ENCODE results near the gene OSBPL2. TPM values are rescaled to one million over a fixed set of nuclear protein-coding genes. Genes with fewer than 3 reads are reported as not detected.

OSBPL2 gene
- total and polyA plus RNA-seq, 7 donors: 27.0 to 36.8 (median 31.7) TPM

DNA sequence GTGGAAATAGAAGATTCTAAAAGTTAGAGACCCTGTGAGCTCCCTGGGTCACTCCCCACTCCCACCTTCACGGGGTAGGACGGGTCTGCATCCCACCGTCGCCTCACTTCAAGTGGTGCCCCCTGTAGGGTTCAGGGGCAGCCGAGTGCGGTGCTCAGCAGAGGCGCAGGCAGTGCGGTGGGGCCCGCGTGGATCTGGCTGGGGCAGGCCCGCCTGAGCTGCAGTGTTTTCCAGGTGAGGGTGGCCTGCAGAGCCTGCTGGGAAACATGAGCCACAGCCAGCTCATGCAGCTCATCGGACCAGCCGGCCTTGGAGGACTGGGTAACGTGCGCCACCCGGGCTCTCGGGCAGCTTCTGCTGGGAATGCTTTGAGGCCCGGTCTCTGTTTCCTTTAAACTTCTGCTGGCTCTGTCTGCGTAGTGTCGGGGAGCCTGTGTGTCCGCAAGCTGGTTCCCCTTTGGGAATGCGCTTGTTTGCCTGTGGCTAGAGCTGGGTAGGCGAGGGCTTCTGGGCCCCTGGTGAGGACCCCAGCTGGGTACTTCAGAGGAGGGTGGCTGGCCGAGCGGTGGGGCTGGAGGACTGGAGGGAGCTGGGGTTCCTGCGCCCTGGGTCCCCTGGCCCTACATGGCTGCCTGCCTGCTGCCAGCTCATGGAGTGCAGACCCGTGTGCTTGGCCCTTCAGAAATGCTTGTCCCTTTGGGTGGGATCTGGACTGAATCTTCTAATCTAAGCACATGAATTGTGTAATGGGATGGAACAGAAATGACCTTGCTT, 68.3 kb downstream of the OSBPL2 start:
- H3K4me1 ChIP-seq: peaks cover 0 to 55% (median 37%) of the 10 kb centered on the region in 4 donors

DNA sequence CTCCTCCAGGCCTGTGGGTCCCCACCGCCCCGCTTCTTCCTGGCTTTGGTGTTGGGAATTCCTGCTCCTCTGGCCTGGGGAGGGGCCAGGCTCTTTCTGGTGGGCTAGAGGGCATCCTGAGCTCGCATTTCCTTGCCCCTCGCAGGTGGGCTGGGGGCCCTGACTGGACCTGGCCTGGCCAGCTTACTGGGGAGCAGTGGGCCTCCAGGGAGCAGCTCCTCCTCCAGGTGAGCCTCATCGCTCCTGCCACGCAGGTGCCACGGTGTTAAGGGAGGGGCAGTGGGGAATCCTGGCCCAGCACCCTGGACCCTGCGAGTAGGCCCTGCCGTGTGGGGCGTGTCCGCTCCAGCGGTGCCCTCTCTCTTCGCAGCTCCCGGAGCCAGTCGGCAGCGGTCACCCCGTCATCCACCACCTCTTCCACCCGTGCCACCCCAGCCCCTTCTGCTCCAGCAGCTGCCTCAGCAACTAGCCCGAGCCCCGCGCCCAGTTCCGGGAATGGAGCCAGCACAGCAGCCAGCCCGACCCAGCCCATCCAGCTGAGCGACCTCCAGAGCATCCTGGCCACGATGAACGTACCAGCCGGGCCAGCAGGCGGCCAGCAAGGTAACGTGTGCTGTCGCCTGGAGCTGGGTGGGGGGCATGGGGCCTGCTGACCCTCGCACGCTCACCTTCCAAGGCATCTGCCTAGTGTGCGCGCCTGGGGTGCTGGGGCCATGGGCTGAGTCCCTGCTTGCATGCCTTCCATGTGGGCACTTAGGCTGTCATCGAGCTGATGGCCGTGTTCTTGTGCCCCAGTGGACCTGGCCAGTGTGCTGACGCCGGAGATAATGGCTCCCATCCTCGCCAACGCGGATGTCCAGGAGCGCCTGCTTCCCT, 69.1 kb downstream of the OSBPL2 start:
- peak overlapping the region in 3 of 4 donors; percentile 93 to 99 (median 97) for H3K27ac ChIP-seq

More for the DNA sequence above, 68.3 kb downstream of the OSBPL2 start:
- TF ChIP-seq POLR2AphosphoS5 (IDR thresholded peaks at IDR 0.05): peak in 2 of 4 donors; percentile 3 to 4
- TF ChIP-seq, protein P1, sequence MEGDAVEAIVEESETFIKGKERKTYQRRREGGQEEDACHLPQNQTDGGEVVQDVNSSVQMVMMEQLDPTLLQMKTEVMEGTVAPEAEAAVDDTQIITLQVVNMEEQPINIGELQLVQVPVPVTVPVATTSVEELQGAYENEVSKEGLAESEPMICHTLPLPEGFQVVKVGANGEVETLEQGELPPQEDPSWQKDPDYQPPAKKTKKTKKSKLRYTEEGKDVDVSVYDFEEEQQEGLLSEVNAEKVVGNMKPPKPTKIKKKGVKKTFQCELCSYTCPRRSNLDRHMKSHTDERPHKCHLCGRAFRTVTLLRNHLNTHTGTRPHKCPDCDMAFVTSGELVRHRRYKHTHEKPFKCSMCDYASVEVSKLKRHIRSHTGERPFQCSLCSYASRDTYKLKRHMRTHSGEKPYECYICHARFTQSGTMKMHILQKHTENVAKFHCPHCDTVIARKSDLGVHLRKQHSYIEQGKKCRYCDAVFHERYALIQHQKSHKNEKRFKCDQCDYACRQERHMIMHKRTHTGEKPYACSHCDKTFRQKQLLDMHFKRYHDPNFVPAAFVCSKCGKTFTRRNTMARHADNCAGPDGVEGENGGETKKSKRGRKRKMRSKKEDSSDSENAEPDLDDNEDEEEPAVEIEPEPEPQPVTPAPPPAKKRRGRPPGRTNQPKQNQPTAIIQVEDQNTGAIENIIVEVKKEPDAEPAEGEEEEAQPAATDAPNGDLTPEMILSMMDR (IDR thresholded peaks at IDR 0.05): no peak
- intact Hi-C loops (cut with DNase I): loop anchor here (5.0 kb wide), 1 partner anchor 41 kb away; no protein-coding TSS in a partner anchor
- Histone ChIP-seq H3K36me3 (peaks cover 55 to 74% (median 57%) of the 10 kb centered on the region in 4 donors), H3K27me3 (no peaks in the 10 kb centered on the region), H3K27ac (peak overlapping the region; percentile 8 to 99 (median 95)), H3K4me3 (no peak overlapping the region), H3K9me3 (no peaks in the 10 kb centered on the region)
- DNase-seq: no peak
- WGBS, 2 donors: 94% methylated on average over 27 of the region's 27 CpGs

DNA sequence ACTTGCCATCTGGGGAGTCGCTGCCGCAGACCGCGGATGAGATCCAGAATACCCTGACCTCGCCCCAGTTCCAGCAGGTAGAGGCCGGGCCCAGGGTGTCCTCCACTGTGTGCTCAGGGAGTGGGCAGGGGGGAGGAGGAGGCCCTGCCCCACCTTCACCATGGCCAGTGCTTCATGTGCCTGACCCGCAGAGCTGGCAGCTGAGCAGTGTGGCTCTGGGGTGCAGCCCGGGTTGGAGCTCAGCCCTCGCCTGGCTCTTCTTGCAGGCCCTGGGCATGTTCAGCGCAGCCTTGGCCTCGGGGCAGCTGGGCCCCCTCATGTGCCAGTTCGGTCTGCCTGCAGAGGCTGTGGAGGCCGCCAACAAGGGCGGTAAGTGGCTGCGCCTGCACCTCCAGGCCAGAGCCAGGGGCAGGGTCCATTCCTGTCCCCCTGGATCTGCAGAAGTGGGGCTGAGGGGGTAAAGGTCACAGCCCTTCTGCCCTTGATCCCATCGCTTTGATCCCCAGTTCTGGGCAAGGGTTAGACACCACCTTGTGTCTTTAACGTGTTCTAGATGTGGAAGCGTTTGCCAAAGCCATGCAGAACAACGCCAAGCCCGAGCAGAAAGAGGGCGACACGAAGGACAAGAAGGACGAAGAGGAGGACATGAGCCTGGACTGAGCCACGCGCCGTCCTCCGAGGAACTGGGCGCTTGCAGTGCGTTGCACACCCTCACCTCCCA, 69.9 kb downstream of the OSBPL2 start:
- TF ChIP-seq EP300 (IDR thresholded peaks at IDR 0.05) (no peak), POLR2A (IDR thresholded peaks at IDR 0.05) (no peak), POLR2AphosphoS5 (IDR thresholded peaks at IDR 0.05) (no peak)
- TF ChIP-seq, protein P1 (IDR thresholded peaks at IDR 0.05): no peak
- H3K4me3 ChIP-seq: no peak overlapping the region
- peak overlapping the region in 3 of 4 donors; percentile 93 to 99 (median 97) for H3K27ac ChIP-seq
- WGBS, 2 donors: 93 to 94% methylated on average over 29 of the region's 29 CpGs
- H3K27me3 ChIP-seq: no peaks in the 10 kb centered on the region
- no peaks in the 10 kb centered on the region for H3K9me3 ChIP-seq
- intact Hi-C loops (cut with DNase I): loop anchor here (5.0 kb wide), 1 partner anchor 39 kb away; no protein-coding TSS in a partner anchor
- H3K36me3 ChIP-seq: peaks cover 72 to 90% (median 74%) of the 10 kb centered on the region in 4 donors
- DNase-seq: no peak
- peaks cover 0 to 49% (median 34%) of the 10 kb centered on the region in 4 donors for H3K4me1 ChIP-seq

More for the DNA sequence above, 69.1 kb downstream of the OSBPL2 start:
- Histone ChIP-seq H3K4me3 (no peak overlapping the region), H3K9me3 (no peaks in the 10 kb centered on the region), H3K36me3 (peaks cover 64 to 82% (median 66%) of the 10 kb centered on the region in 4 donors), H3K27me3 (no peaks in the 10 kb centered on the region), H3K4me1 (peaks cover 0 to 49% (median 34%) of the 10 kb centered on the region in 4 donors)
- 79 to 87% methylated on average over 42 of the region's 42 CpGs for WGBS, 2 donors
- DNase-seq: no peak
- TF ChIP-seq, protein P1 (IDR thresholded peaks at IDR 0.05): no peak
- TF ChIP-seq POLR2AphosphoS5 (IDR thresholded peaks at IDR 0.05): peak in 1 of 4 donors; percentile 7
- intact Hi-C loops (cut with DNase I): loop anchor here (5.0 kb wide), 1 partner anchor 40 kb away; no protein-coding TSS in a partner anchor

DNA sequence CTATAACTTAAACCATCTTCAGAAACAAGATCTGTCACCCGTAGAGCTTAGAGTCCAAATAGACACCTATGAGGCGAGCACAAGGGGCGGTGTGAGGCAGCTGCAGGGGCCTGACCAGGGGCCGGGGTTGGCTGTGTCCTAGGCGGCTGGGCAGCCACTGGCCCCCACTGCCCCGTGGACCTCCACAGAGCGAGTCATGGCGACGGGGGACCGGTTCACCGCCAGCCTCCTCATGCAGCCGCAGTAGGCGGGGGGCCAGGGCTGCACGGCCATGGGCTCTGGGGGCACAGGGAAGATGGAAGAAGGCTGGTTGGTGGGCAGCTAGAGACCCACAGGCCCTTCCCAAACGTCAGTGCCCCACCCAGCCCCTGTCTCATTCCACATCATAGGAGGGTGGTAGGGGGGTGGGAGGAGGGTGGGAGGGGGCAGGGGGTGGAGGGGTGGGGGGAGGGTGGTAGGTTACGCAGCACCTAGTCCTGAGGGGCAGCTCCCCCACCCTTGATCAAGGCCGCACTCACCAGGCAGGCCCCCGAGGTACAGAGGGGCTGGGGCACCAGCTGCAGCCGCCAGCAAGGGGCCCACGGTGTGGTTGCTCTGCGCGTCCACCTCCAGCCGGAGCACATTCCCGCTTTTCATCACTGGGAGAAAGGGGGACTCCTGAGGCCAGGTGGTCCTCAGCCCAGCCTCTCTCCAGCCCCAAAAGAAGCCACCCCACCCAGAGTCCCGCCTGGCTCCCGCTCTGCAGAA, 71.0 kb downstream of the OSBPL2 start:
- intact Hi-C loops (cut with DNase I): loop anchor here (5.0 kb wide), 1 partner anchor 38 kb away; no protein-coding TSS in a partner anchor
- Histone ChIP-seq H3K9me3 (no peaks in the 10 kb centered on the region), H3K27me3 (no peaks in the 10 kb centered on the region), H3K4me1 (peaks cover 0 to 39% (median 24%) of the 10 kb centered on the region in 4 donors), H3K36me3 (peaks cover 78 to 97% (median 81%) of the 10 kb centered on the region in 4 donors), H3K4me3 (no peak overlapping the region), H3K27ac (peak overlapping the region in 3 of 4 donors; percentile 43 to 58 (median 54))
- no peak for TF ChIP-seq POLR2A (IDR thresholded peaks at IDR 0.05)
- no peak for TF ChIP-seq POLR2AphosphoS5 (IDR thresholded peaks at IDR 0.05)
- TF ChIP-seq EP300 (IDR thresholded peaks at IDR 0.05): no peak
- TF ChIP-seq, protein P1 (IDR thresholded peaks at IDR 0.05): no peak
- 88 to 90% methylated on average over 26 of the region's 26 CpGs for WGBS, 2 donors
- no peak for DNase-seq
